HG02943 (cell line): Measurements from ENCODE around the gene P2RY14.
"Not testable (repeated sequence)": the region's sequence is repeated elsewhere in the genome, so short reads cannot be mapped to it uniquely, and the experiment has no call there.

Experiments
- ATAC-seq: cut with Tn5 transposase; IDR thresholded peaks from one replicate; pipeline ENCODE4 v1.9.1; 2021; ENCODE audit warnings: mild to moderate bottlenecking, low read depth, moderate library complexity; ENCODE audit not compliant: unreplicated experiment

Gene P2RY14

DNA sequence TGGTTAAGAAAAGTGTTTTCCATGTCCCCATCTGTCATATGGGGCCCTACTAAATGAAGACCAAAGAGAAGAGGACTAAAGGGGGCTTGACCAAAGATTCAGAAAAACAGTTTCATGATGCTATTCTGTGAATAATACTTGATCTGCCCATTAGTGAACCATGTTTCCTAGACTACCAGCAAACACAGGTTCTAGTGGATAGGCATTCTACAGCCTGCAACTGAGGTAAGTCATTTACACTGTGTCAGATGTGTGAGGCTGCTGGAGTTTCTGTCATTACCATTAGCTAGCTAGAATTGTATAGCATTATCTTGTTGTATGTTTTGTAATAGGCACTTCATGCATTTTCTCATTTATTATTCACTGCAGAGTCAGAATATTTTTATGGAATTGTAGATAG lies 81.9 kb downstream of the P2RY14 start:
- ATAC-seq, result no peak

DNA sequence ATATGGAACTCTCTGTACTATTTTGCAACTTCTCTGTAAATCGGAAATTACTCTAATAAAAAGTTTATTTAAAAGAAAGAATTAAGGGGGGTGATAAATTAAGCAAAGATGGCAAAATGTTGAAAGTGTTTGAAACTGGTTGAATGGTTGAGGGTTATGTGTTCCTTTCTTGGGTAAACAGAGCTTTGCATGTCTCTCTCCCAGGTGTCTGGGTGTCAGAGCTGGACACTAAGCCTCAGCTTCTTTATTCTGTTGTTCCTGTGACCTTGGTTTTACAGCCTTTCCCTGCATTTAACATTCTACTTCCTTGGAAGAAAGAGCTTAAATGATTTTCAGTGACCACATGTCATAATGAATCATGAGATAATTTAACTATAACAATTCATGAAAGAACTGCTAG lies 82.5 kb downstream of the P2RY14 start:
- no peak for ATAC-seq

- ATAC-seq, result no peak
These were observed 85.8 kb downstream of the P2RY14 start for GRCh38 chr3:151192545-151192944.

- no peak for ATAC-seq
These were observed 87.2 kb downstream of the P2RY14 start for GRCh38 chr3:151191095-151191494.

- ATAC-seq, result no peak
These were observed 95.1 kb downstream of the P2RY14 start for GRCh38 chr3:151183265-151183671.

DNA sequence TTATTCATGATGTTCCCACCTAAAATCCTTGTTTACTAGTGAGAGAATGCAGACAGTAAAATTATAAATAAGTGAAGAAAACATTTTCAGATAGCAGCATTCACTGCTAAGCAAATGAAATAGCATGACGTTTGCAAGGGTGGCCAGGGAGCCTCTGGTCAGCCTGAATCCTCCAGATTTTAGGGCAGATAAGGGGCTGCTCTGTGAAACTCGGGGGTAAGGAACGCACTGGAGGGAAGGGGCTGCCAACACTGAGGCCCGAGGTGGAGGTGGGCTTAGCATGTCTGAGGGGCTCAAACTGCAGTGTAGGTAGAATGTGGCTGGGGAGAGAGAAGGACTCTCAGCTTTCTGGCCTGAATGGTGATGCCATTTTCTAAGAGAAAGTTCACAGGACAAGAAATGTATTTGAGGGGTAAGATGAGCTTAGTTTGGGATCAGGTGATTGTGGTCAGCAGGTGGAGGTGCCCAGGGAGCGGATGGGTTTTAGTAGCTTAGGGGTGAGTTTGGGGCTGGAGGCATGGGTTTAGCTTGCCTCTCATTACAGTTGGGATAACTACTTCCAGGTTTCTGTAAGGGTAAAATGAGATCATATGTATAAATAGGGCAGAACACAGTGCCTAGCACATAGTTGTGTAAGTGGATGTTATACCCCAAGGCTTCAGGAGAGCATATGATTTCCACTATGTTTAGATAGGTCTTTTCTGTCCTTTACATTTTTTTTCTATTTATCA lies 95.8 kb downstream of the P2RY14 start:
- no peak for ATAC-seq

- no peak for ATAC-seq
These were observed 100.0 kb downstream of the P2RY14 start for GRCh38 chr3:151178208-151178845.

- ATAC-seq, result no peak
These were observed 102.4 kb downstream of the P2RY14 start for GRCh38 chr3:151175952-151176351.

DNA sequence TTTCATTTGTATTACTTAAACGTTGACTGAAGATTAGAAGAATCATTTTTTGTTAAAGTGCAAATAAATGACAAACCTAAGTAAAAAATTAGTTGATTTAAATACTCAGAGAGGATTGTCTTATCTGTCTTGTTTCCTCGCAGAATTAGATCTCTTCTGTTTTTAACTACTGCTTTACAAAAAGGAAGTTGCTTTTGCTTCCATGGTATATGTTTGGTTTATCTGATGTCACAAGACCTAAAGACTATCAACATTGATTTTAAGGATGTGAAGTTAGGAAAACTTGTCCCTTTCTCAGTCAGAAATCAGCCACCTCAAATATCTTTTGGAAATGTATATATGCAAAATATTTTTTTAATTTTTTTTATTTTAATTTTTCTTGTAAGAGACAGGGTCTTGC lies 104.0 kb downstream of the P2RY14 start:
- no peak for ATAC-seq

DNA sequence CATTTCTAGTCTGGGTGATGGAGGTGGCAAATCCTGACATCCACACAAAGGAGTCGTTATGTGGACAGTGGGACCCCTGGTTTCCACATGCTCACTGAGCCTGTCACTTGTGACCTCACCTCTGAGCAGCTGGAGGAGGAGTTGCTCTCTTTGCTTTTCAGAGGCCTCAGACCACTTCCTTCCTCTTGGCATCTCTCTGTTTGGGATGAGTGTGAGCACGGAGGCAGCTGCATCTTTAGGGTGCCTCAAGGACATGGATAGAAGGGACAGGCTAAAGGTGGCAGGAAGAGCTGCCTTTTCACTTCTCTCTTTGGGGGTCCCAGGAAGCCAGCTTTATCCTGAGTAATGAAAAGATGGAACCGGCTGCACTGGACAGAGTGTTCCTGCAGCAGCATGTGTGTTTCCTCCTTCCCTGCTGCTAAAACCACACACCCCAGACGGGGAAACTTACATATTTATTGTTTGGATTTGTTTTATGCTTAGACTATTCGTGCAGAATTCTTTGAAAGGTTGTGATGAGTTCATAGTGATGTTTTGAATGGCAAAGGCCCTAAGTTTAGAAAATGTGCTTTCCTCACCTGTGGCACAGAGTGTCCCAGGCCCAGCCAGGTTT lies 107.1 kb downstream of the P2RY14 start:
- peak; percentile 55 for ATAC-seq

- not testable (repeated sequence) for ATAC-seq
These were observed 108.2 kb downstream of the P2RY14 start for GRCh38 chr3:151169948-151170679.

DNA sequence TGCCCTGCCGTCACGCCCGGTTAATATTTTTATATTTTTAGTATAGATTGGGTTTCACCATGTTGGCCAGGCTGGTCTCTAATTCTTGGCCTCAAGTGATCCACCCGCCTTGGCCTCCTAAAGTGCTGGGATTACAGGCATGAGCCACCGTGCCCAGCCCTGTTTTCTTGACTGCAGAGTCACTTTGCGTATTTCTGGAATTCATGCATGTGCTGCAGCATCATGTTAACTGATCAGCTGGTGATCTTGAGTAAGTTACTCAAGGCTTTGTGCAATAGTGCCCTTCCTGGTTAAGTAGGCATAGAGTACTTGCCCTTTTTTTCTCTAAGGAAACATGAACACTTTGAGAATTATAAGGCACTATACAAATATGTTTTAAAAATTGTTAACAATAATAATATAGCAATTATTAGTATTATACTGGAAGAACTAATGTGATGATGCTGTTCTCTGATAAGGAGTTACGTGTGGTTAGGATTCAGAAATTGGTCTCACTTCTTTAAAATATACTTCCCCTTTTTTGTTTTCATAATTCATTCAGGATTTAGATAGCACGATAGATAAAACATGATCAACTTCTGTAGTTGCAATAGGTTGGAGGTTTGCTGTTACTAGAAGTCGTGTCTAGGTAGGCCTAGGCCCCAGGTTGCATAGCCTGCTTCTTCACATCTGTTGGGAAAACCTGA lies 108.9 kb downstream of the P2RY14 start:
- ATAC-seq, result no peak

DNA sequence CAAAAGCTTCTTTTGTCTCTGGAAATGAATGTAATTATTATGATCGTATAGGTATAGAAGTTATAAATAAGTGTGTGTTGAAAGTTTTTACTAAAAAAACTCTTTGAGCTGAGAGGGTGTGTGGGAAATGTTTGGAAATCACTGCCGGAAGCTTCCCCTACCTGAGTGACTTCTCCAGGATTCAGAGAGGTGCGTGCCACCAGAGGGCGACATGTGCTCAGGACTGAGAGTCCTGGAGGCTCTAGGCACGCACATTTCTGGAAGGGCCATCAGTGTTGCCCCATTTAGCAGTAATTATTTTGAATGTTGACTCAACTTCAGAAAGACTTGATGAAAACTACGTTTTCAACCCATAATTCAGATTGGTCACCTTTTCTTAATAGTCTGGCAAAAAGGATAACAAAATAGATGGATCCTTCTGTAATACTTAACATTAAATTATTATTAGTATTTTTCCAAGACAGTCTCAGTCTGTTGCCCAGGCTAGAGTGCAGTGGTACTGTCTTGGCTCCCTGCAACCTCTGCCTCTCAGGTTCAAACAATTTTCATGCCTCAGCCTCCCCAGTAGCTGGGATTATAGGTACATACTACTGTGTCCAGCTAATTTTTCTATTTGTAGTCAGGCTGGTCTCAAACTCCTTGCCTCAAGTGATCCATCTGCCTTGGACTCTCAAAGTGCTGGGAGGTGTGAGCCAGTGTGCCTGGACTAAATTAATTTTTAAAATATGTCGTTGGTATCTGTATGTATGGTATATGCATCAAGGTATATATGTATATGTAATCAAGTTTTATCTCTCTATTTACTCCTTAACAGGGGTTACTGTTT lies 109.9 kb downstream of the P2RY14 start:
- no peak for ATAC-seq

DNA sequence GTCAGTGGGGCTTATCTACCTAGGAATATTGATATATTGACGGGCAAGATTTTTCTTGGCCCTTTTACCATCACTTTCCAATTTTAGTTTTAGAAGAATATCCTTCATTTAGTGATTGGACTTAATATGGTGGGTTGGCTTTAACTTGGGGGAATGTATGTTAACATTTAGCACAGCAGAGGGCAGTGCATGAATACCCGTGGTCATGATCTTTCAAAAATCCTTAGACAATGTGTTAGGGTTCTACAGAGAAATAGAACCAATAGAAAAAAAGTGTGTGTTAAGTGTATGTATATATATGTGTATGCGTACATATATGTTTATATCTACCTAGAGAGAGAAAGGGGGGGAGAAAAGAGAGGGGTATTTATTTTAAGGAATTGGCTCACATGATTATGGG lies 112.2 kb downstream of the P2RY14 start:
- no peak for ATAC-seq

GRCh38 chr3:151165226-151165625 lies 113.1 kb downstream of the P2RY14 start:
- ATAC-seq, result no peak
